Hepatocyte (in vitro differentiated cells): ENCODE data around the gene TMEM108. TPM values are rescaled to one million over a fixed set of nuclear protein-coding genes. Genes with fewer than 3 reads are reported as not detected.

ENCODE experiments used
- DNase-seq: peaks from one replicate; pipeline ENCODE4 v3.0.0-alpha.2; 2016; ENCODE audit warnings: low spot score
- H2AFZ ChIP-seq: fragments of 200-600 bp; sonication (generic); 2 replicates; pipeline ENCODE4 v1.6.0; 2016; ENCODE audit warnings: antibody characterized with exemption, mild to moderate bottlenecking
- H3K27ac ChIP-seq: fragments of 200-600 bp; sonication (generic); 2 replicates; pipeline ENCODE4 v1.5.1; 2016; ENCODE audit warnings: mild to moderate bottlenecking
- H3K27me3 ChIP-seq: fragments of 200-600 bp; sonication (generic); 2 replicates; pipeline ENCODE4 v1.6.1; 2016
- H3K36me3 ChIP-seq: fragments of 200-600 bp; sonication (generic); replicated peaks from 2 replicates; pipeline ENCODE4 v1.5.1; 2016; ENCODE audit warnings: low read depth; ENCODE audit not compliant: insufficient read depth
- H3K4me1 ChIP-seq: fragments of 200-600 bp; sonication (generic); 2 replicates; pipeline ENCODE4 v1.5.1; 2016; ENCODE audit warnings: mild to moderate bottlenecking, moderate library complexity; ENCODE audit not compliant: insufficient read depth
- H3K4me2 ChIP-seq: fragments of 200-600 bp; sonication (generic); 2 replicates; pipeline ENCODE4 v1.6.0; 2016
- H3K4me3 ChIP-seq: fragments of 200-600 bp; sonication (generic); 2 replicates; pipeline ENCODE4 v1.5.1; 2016; ENCODE audit warnings: mild to moderate bottlenecking
- H3K79me2 ChIP-seq: fragments of 200-600 bp; sonication (generic); 2 replicates; pipeline ENCODE4 v1.6.0; 2017; ENCODE audit warnings: mild to moderate bottlenecking
- H3K9me2 ChIP-seq: fragments of 200-600 bp; sonication (generic); replicated peaks from 2 replicates; pipeline ENCODE4 v1.6.0; 2017; ENCODE audit warnings: mild to moderate bottlenecking; ENCODE audit not compliant: insufficient read depth
- H3K9me3 ChIP-seq: fragments of 200-600 bp; sonication (generic); 2 replicates; pipeline ENCODE4 v1.5.1; 2016; ENCODE audit warnings: low read depth, mild to moderate bottlenecking
- H4K20me1 ChIP-seq: fragments of 200-600 bp; sonication (generic); 2 replicates; pipeline ENCODE4 v1.6.0; 2016; ENCODE audit warnings: mild to moderate bottlenecking; ENCODE audit not compliant: insufficient read depth, poor library complexity, severe bottlenecking
- CTCF ChIP-seq: fragments of 200-600 bp; sonication (generic); IDR thresholded peaks from 2 replicates; pipeline ENCODE4 v1.5.1; 2016; ENCODE audit warnings: antibody characterized with exemption, mild to moderate bottlenecking; ENCODE audit not compliant: poor library complexity
- EZH2 ChIP-seq: fragments of 200-600 bp; sonication (generic); IDR thresholded peaks from 2 replicates; pipeline ENCODE4 v1.6.1; 2016; ENCODE audit warnings: antibody characterized with exemption, mild to moderate bottlenecking, borderline replicate concordance
- EZH2phosphoT487 ChIP-seq: fragments of 200-600 bp; sonication (generic); IDR thresholded peaks from one replicate; pipeline ENCODE4 v1.6.1; 2018; ENCODE audit warnings: antibody characterized with exemption, mild to moderate bottlenecking, low read depth, moderate library complexity; ENCODE audit not compliant: unreplicated experiment, severe bottlenecking
- WGBS: methylation state at CpG from one replicate; pipeline ENCODE4 v1.1.6; 2016; ENCODE audit warnings: low lambda C conversion rate; ENCODE audit errors: missing lambda C conversion rate; 5-methylcytosine and 5-hydroxymethylcytosine counted together
- polyA plus RNA-seq: library from polyadenylated mRNA; unstranded; fragments of >200 nt; fragmentation: Nextera tagmentation; extraction: Ambion mirVana; gene quantifications from 2 replicates; pipeline ENCODE4 v1.2.1, GENCODE V29; 2016
- total RNA-seq: library from RNA; depleted of rRNA; stranded (reverse); fragments of >200 nt; gene quantifications from 2 replicates; pipeline ENCODE4 v1.2.3, GENCODE V29; 2014

TMEM108 gene
- total and polyA plus RNA-seq, 2 experiments from 2014 or later = 0.53 to 6.5 TPM

- Histone ChIP-seq H4K20me1 (no peaks in the 10 kb centered on the region), H3K4me3 (no peak overlapping the region), H3K9me2 (no peaks in the 10 kb centered on the region), H3K9me3 (no peaks in the 10 kb centered on the region), H3K27ac (no peak overlapping the region), H3K79me2 (no peaks in the 10 kb centered on the region), H3K27me3 (no peaks in the 10 kb centered on the region), H3K4me1 (no peaks in the 10 kb centered on the region), H3K4me2 (no peak overlapping the region), H2AFZ (no peak overlapping the region), H3K36me3 (no peaks in the 10 kb centered on the region)
- DNase-seq = no peak
- 71% methylated on average over 4 of the region's 4 CpGs for WGBS
- TF ChIP-seq EZH2 (no peak), CTCF (no peak), EZH2phosphoT487 (no peak)
Measured at GRCh38 chr3:133125171-133125570, 87.0 kb downstream of the TMEM108 start.

GRCh38 chr3:133125802-133126201 is 87.6 kb downstream of the TMEM108 start:
- whole genome bisulfite sequencing = 79% methylated on average over 2 of the region's 2 CpGs

GRCh38 chr3:133127381-133127780 is 89.2 kb downstream of the TMEM108 start:
- Histone ChIP-seq H3K4me3 (no peak overlapping the region), H3K9me2 (no peaks in the 10 kb centered on the region), H4K20me1 (no peaks in the 10 kb centered on the region), H3K79me2 (no peaks in the 10 kb centered on the region), H3K27me3 (no peaks in the 10 kb centered on the region), H2AFZ (no peak overlapping the region), H3K4me1 (no peaks in the 10 kb centered on the region), H3K4me2 (no peak overlapping the region), H3K36me3 (no peaks in the 10 kb centered on the region), H3K27ac (no peak overlapping the region), H3K9me3 (no peaks in the 10 kb centered on the region)
- no peak for TF ChIP-seq CTCF
- no peak for TF ChIP-seq EZH2phosphoT487
- no peak for TF ChIP-seq EZH2
- 91% methylated on average over 2 of the region's 2 CpGs for WGBS
- no peak for DNase-seq

More at GRCh38 chr3:133125802-133126201, 87.6 kb downstream of the TMEM108 start:
- Histone ChIP-seq H3K27me3 (no peaks in the 10 kb centered on the region), H3K36me3 (no peaks in the 10 kb centered on the region), H4K20me1 (no peaks in the 10 kb centered on the region), H3K9me3 (no peaks in the 10 kb centered on the region), H3K79me2 (no peaks in the 10 kb centered on the region), H3K4me3 (no peak overlapping the region), H2AFZ (no peak overlapping the region), H3K27ac (no peak overlapping the region), H3K9me2 (no peaks in the 10 kb centered on the region), H3K4me1 (no peaks in the 10 kb centered on the region), H3K4me2 (no peak overlapping the region)
- TF ChIP-seq CTCF = no peak
- TF ChIP-seq EZH2phosphoT487 = no peak
- TF ChIP-seq EZH2 = no peak
- DNase-seq = no peak

- Histone ChIP-seq H3K27ac (no peak overlapping the region), H3K79me2 (no peaks in the 10 kb centered on the region), H3K4me2 (no peak overlapping the region), H3K4me3 (no peak overlapping the region), H2AFZ (no peak overlapping the region), H3K9me3 (no peaks in the 10 kb centered on the region), H3K36me3 (no peaks in the 10 kb centered on the region), H3K27me3 (no peaks in the 10 kb centered on the region), H3K9me2 (no peaks in the 10 kb centered on the region), H4K20me1 (no peaks in the 10 kb centered on the region), H3K4me1 (no peaks in the 10 kb centered on the region)
- 86% methylated on average over 1 of the region's 1 CpG for WGBS
- TF ChIP-seq EZH2 = no peak
- DNase-seq = no peak
Measured at GRCh38 chr3:133130168-133130567, 92.0 kb downstream of the TMEM108 start.
